GM18873 (cell line): ENCODE measurements around the gene ARID1B.

Experiments used
- ATAC-seq: cut with Tn5 transposase; IDR thresholded peaks from one replicate; pipeline ENCODE4 v1.9.1; 2021; ENCODE audit warnings: mild to moderate bottlenecking, moderate library complexity, moderate number of reproducible peaks; ENCODE audit not compliant: unreplicated experiment, low FRiP score

Gene ARID1B

DNA sequence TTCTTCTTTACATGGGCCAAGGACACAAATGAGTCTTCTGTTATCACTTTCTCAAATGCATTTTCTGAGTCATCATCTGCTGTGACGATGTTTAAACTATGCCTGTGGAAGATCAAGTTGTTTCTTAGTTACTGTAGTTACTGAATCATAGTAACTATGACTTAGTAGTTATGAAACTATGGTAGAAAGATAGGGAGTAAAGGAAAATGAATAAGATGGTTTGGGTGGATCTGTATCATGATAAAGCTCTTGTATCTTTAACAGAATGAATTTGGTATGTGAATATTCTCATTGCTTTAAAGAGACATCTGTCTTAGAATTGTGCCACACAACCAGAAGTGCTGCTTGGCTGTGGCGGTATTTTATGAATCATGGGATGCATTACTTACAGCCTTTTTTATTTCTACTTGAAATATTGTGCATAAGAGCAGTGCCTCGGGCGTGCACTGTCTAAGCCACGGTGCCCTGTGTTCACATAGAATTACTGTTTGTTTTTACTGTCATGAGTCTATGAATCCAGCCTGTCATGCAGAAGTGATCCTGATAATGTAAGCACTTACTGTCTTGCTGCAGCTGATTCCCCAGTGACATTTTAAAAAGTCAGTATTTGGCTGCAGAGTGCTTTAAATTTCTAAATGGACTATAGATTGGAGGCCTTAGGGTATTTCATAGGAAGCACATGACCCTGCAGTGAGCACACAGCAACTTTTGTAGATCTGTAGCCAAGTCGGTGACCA lies 330.9 kb downstream of the ARID1B start:
- ATAC-seq, result no peak

DNA sequence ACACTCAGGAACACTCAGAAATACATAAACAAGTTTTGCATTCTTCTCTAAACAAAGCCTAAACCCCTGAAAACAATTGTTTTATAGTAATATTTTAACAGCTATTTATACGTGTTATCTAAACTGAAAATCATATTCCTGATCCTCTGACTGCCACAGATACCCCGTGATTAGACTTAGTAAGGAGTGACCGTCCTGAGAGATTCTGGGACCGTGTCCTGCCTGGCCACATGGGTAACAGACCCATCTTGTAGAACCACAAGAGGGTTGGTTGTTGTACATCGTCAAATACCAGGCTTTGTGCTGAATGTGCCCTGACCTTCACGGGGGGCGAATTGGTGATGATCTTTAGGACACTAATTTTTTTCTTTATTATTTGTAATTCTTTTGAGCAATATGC lies 331.7 kb downstream of the ARID1B start:
- ATAC-seq, result no peak

DNA sequence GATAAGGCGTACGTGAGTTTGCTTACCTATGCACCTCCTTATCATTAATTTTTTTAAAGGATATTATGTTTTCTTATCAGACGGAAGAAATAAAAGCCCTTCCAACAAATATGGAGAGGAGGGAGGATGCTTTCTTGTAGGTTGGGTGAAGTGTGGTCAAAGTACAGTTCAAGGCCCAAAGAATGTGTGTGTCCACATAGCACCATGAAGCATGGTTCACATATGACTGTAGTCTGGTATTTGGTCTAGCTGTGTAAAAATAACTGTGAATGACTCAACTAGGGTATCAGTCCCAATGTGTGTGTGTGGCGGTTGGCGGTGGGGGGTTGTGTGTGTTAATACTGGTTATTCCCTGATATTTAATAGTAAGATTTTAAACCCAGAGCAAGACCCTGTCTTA lies 333.4 kb downstream of the ARID1B start:
- ATAC-seq, result no peak

DNA sequence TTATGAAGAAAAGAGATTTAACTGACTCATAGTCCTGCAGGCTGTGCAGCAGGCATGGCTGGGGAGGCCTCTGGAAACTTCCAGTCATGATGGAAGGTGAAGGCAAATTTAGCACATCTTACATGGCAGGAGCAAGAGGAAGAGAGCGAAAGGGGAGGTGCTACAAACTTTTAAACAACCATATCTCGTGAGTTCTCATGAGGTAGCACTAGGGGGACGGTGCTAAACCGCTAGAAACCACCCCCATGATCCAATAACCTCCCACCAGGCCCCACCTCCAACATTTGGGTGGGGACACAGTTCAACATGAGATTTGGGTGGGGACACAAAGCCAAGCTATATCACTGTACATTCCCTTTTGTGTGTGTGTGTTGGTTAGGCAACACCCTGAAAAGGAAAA lies 336.2 kb downstream of the ARID1B start:
- no peak for ATAC-seq

DNA sequence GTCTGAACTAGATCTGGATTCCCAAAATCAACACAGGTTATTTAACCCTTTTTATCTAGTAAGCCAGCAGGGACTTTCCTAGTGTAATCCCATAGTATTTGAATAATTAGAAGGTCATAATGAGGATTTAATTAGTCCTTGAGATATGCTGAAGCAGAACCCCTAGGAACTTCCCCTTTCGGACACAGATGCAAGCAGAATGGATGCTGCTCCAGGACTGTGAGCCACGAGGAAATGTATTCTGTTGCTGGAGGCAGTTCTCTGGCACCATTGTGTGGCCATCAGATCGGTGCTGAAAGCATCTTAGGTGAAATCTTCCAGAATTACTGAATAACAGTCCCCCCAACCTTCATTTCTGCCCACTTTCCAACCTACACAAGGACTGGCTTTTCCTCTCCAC lies 339.2 kb downstream of the ARID1B start:
- ATAC-seq, result no peak

DNA sequence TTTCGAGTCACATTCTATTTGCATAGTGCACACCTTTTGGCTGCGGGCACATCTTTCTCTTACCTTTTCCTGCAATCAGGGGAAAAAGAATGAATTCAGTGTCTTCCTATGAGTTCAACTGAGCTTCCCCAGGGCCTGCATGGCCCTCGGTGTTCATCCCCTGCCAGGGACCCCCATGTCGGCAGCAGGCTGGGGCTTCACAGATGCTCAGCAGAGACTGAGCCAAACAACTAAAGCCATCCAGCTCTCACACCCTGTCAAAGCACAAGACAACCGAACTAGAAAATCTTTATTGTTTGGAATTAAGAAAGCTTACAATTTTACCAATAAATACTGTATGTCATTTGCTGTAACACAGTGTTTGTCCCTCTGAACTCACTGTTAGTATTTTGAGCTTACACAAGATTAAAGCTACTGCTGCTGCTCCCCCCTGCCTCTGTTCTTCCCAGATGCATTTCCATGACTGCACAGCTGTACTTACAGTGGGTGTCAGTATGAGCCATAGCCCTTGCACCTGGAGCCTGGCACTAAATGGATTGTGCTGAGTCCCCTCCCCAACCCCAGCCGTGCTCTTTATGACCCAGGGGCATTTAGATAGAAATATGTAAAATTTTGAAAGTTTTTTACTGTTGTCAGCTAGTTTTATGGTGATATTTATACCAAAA lies 340.4 kb downstream of the ARID1B start:
- ATAC-seq, result no peak

DNA sequence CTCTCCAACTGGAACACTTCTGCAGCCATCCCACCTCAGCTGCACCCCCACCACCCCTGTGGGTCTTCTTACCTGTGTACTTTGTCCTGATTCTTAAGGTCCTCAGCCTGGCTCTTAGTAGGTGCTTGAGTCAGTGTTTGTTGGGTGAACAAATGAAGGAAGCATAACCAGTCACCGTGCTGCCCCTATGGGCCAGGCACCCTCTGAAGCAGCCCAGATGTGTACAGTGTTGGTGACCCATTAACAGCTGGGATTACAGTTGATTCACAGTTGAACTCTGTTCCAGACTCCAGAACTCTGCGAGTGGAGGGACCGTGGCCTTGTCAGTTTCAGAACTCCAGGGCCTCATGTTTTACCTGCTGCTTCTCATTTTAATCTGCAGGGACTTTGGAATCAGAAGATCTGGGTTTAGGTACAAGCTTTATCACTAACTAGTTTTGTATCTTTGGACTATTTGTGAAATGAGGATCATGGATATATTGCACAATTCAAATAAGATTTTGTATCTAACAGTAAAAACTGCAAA lies 342.4 kb downstream of the ARID1B start:
- ATAC-seq, result no peak

DNA sequence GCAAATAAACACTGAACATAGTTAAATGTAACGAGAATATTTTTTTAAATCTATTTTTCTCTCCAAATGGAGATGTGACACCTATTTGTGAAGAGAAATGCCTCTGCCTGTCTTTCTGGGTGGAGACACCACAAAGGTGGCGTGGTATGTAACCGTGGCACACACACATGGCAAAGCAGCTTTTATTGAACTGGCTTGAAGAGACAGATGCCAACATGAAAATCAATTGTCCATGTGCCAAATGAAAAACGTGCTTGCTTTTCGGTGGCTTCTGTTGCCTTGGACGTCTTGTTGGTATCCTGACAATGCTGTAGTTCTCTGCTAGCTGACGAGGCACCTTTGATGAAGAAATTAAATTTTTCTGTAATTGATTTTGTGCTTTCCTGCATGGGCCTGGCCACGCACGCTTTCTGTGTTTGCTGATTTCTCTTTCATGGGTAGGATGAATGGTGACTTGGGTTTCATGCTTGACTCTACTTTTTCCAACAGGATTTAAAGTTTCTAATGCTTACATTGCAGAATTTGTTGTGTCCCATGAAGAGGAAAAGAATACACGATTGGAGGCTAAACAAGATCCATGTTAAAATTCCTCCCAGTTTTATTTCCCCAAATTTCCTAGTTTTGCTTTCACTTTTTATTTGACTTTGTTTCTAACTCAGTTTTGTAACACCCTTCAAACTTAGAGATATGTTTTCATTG lies 343.5 kb downstream of the ARID1B start:
- ATAC-seq, result no peak

DNA sequence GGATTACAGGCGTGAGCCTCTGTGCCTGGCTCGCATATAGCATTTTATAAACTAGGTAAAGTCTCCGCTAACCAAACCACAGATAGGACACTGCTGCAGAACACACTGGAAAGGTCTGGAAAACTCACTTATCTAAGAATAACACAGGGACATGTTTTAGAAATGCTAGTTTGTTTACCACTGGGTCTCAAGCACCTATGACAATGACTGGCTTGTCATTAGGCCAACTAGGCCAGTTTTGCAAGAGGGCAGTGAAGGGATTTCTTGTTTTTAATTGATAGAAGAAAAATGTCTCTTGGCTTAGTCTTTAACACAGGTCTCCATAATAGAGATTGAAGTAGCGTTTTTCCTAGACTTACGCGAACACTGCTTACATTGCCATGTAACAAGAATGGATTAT lies 344.7 kb downstream of the ARID1B start:
- ATAC-seq, result no peak

DNA sequence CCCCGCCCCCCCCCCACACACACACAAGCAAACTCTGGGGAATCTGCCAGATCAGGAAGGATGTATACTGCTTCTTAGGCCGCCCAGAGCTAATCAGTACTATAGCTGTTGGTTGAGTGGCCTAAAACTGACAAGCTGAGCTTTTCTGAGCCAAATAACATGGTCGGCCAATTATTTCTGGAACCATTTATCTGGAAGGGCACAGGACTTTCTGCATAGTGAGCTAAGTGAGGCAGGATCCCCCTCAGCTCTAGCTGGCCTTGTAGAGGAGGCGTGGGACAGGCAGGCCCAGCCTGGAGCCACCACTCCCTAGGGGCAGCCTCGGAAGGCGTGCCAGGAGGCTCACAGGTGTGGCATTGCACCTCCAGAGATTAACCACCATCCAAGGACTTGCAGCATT lies 346.1 kb downstream of the ARID1B start:
- ATAC-seq, result no peak

DNA sequence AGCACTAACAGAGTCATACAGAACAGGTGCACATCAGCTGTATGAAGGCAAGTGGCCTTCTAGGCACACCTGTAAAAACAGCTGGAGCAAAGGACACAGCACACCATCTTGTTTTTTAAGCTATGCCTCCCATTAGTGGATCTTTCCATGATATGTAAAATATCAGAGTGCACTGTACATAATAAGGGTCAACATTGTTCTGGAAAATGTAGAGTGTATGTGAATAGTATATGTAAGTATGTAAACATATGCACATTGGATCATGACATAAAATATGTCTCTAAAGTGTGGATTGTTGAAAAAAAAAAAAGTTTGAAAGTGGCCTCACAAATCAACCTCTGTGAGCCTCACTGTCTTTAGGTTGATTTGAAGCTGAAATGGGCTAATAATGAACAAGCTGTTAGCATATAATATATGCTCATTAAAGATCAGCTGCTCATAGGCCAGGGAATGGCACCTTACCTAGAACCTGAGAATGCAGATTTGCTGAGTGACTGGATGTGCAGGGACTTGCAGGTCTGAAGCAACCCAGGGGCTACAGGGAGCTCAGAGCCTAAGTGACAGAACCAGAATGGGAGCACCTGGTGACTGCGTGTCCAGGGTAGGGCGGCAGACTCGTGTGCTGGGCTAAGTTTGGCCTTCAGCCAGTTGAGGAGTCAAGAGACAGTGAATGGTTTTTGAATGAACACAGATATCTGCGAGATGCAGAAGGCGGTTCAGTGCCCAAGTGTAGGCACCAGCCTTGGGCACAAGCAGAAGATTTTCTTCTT lies 347.5 kb downstream of the ARID1B start:
- ATAC-seq, result no peak

DNA sequence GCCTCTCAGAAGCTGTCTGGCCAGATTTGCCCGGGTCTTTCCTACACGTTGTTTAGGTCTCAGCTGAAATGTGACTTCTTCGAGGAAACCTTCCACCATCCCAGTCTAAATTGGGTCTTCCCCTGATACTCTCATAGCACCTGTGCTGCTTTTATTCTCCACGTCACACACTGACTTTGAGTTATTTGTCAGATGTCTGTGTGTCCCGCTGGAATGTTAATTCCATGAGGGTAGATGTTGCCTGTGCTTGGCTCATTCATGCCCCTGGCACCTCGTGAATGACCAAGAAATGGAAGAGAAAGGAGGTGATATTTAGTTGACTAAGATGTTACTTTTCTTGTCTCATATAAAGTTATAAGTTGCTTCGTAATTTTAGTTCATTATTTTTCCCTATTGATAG lies 348.4 kb downstream of the ARID1B start:
- no peak for ATAC-seq

DNA sequence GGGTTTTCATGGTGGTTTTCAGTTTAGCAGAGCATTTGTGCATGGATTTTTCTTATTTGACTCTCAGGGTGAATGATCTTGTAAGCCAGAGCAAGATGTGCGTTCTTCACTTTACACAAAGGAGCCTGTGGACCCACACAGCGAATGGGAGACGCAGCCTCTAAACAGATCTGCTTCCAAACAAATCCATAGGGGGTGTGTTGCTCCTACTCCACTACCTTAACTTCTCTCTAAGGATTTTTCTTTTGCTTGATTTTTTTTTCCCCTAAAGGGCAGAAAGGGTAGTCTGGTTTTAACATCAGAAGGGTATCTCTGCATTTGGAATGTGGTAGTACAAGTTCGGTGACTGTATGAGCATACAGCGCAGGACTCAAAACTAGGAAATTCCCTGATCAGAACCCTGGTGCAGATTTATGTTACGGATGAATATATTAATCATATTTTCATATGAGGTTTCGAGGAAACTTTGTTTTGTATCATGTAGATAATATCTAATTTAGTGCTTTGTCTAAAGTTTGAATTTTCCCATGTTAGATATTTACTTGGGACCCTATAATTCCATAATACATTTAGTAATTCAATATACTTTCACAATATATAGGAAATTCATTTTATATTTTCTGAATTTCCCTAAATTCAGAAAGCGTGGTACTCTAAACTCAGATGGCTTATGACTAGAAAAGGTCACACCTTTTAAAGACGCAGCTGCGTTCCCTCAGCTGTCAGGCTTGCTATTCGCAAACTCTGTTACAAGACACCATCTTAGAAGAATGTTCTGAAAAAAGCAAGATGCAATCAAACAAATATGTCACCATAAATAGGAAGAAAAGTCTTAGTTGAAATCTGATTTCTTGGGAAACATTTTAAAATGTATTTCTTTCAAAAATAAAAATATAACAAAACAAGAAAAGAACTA lies 349.3 kb downstream of the ARID1B start:
- no peak for ATAC-seq

DNA sequence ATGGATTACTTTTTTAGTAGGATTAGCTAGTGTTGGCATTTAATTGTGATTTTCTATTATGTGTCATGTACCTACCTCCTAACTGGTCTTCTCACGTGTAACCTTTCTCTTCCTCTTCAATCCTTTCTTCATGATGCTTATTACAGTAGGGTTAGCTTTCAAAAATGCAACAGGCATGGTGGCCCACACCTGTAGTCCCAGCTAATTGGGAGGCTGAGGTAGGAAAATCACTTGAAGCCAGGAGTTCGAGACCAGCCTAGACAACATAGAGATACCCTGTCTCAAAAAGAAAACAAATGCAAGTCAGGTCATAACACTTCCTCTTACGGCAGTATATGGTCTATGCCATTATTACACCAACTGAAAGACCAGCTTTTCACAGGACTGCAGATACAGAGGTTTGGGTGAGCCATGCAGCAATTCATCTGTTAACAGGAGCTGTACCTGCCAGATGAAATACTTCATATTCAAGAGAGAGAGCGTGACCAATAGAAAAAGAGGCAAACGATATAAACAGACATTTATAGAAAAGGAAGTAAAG lies 351.1 kb downstream of the ARID1B start:
- no peak for ATAC-seq

DNA sequence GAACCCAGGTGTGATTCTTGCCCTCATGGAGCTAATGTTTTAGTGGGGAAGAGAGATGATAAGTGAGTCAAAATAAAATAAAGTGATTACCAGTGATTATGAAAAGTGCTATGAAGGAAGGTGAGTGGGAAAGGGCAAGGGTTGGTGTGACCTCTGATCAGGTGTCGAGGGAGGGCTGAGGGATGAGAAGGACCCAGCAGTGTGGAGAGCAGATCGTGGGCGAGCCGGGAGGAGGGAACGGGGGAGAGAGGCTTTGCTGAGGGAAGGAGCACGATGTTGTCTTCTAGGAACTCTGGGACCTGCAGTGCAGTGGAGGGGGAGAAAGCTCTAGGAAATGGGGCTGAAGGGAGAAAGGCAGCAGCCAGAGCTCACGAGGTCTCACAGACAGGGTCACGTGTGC lies 354.1 kb downstream of the ARID1B start:
- ATAC-seq, result no peak

DNA sequence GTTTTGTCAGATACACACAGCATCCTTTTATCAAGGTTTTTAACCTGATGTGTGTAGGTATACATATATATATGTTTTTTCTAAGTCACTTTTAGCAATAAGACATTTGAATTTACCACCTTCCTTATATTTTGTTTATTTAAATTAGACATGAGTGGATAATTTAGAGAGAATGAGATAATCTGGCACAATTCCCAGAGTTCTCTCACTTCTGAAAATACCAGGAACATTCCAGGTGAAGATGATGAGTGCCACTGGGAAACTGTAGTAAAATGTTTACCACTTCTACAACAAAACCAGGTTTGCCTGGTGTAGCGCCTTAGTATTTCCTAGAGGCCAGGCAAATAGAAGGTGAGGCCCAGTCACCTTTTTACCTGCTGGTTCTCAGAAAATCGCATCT lies 356.7 kb downstream of the ARID1B start:
- ATAC-seq, result no peak

DNA sequence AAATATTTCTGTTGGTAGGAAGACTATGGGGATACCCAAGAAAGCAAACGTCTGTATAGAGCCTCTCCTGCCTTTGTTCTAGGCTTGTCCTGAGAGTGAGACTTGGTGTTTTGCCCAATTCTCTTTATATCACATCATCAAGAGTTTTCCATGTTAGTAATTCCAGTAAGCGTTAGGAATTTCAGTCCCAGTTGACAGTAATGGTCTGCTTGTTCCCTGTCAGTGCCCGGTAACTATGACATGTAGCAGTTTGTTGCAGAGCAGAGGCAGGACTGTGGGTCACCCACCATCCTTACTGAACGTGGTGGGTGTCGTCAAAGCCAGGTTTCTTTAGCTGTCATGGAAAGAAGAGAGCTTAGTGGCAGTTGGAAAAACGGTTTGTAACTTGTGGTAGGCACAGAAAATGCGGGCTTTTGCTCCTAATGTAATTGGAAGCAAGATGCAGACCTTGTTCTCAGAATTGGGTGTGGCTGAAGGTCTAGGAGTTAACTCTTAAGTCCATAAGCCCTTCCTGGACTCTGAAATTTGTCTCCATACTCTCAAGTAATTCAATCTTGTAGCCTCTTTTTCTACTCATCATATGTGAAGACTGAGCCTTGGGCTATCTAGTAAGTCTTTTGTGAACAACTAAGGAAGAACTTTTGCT lies 357.3 kb downstream of the ARID1B start:
- no peak for ATAC-seq

DNA sequence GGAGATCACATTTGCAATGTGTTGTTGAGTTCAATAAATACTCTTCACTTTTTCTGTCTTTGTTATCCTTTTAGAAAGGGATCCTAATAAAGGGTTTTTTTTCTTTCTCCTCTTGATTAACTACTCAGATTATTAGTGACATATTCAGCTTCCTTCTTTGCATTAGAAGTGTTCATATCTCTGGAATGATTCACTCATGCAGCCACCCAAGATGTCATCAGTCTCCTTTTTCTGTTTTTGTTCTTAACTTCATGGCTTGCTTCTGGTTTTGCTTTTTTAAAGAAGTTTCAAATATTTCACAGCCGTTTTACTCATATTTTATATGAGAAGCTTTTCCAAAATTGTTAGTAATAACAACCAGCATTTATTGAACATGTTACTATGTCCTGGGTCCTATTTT lies 358.5 kb downstream of the ARID1B start:
- no peak for ATAC-seq

DNA sequence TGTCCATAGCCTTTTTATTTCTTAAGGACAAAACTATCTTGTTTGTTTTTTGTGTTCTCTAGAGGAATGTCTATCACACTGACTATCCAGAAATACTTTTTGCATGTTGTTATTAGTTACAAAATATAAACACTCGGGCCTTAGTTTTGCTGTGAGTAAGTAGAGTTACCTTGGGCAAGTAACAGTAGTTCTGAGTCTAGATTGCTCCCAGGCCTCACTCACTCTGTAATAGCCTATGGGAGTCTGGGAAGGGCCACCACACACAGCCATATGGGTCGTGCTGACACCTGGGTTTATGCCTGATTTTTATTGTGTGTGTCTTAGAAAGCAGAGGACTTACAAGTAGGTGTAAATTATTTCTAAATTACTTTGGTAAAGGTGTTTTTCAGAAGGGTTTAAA lies 360.3 kb downstream of the ARID1B start:
- no peak for ATAC-seq
